ENCODE measurements around the gene CARS1.

Gene CARS1

DNA sequence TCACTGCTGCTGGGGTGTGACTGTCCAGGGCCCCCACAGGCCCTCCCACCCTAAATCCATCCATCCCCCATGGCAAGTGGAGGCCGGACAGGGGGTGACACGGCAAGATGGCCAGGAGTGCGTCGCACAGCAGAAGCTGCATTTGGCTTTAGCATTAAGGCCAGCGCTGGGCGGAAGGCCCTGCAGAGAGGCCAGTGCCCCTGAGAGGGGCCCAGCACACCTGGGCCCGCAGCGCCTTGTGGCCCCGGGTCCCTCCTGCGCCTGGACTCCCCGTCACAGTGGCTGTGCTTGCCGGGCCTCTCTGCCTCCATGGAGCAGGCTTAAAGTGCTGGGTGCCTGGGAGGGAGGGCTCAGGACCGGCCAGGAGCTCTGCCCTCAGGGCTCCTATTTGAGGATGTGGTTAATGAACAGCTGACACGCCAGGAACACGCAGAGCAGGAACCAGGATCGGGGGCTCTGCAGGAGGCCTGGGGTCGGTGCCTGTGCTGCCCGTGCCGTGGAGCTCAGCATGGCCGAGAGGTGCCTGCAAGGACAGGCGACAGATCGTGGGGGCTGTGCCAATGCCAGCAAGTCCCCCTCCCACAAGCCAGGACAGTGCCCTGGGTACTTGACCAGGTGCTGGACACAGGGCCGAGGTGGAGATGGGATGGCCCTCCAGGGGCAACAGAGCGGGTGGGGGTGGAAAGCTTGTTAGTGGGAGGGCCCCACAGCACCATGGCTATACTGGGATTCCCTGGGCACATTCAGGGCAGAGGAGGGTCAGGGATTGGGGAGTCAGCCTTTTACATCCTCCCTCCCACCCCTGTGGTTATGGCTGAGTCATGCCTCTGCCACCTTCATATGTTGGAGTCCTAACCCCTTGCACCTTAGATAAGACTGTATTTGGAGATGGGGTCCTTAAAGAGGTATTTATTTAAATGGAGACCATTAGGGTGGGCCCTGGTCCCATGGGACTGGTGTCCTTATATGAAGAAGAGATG is 30.9 kb upstream of the CARS1 start:
- TF ChIP-seq, protein P1, sequence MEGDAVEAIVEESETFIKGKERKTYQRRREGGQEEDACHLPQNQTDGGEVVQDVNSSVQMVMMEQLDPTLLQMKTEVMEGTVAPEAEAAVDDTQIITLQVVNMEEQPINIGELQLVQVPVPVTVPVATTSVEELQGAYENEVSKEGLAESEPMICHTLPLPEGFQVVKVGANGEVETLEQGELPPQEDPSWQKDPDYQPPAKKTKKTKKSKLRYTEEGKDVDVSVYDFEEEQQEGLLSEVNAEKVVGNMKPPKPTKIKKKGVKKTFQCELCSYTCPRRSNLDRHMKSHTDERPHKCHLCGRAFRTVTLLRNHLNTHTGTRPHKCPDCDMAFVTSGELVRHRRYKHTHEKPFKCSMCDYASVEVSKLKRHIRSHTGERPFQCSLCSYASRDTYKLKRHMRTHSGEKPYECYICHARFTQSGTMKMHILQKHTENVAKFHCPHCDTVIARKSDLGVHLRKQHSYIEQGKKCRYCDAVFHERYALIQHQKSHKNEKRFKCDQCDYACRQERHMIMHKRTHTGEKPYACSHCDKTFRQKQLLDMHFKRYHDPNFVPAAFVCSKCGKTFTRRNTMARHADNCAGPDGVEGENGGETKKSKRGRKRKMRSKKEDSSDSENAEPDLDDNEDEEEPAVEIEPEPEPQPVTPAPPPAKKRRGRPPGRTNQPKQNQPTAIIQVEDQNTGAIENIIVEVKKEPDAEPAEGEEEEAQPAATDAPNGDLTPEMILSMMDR (IDR thresholded peaks at IDR 0.05; ENCODE audit: low read depth, low read length), result no peak
- DNase-seq (ENCODE audit: low read depth in 2 of 2), result no peak
- no peak overlapping the region for H3K4me3 ChIP-seq (replicated peaks in 1 of 2; ENCODE audit: low read depth in 2 of 2, low read length in 2 of 2)

GRCh38 chr11:3087373-3087772 is 30.1 kb upstream of the CARS1 start:
- DNase-seq (ENCODE audit: low read depth in 2 of 2), result no peak
- TF ChIP-seq, protein P1 (IDR thresholded peaks at IDR 0.05; ENCODE audit: low read depth, low read length), result no peak
- H3K4me3 ChIP-seq (replicated peaks in 1 of 2; ENCODE audit: low read depth in 2 of 2, low read length in 2 of 2), result no peak overlapping the region

DNA sequence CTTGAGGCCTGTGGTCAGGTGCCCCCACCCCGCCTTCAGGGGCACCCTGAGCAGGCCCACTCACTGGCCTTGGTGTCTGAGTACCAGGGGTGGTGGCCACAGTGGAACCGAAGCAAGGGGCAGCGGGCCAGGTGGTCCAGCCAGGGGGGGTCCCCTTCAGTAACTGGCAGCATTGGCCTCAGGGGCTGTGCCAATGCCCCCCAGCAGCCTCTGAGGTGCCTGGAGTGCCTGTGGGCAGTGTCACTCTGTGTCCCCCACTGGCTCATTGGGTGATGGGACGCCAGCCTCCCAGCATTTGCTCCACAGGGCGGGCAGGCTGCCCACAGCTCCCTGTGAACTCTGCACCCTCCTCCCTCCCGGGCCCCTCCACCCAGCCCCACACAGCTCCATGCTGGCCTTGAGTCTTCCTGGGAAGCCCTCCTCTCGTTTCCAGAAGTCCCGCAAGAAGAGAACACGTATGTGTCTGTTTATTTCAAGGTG is 29.5 kb upstream of the CARS1 start:
- TF ChIP-seq, protein P1 (IDR thresholded peaks at IDR 0.05; ENCODE audit: low read depth, low read length), result no peak
- DNase-seq (ENCODE audit: low read depth in 2 of 2), result no peak
- H3K4me3 ChIP-seq (replicated peaks in 1 of 2; ENCODE audit: low read depth in 2 of 2, low read length in 2 of 2), result no peak overlapping the region

GRCh38 chr11:3086114-3086513 is 28.9 kb upstream of the CARS1 start:
- H3K4me3 ChIP-seq (replicated peaks in 1 of 2; ENCODE audit: low read depth in 2 of 2, low read length in 2 of 2), result no peak overlapping the region
- DNase-seq (ENCODE audit: low read depth in 2 of 2), result no peak
- TF ChIP-seq, protein P1 (IDR thresholded peaks at IDR 0.05; ENCODE audit: low read depth, low read length), result no peak

GRCh38 chr11:3085052-3085451 is 27.8 kb upstream of the CARS1 start:
- H3K4me3 ChIP-seq (replicated peaks in 1 of 2; ENCODE audit: low read depth in 2 of 2, low read length in 2 of 2), result no peak overlapping the region
- TF ChIP-seq, protein P1 (IDR thresholded peaks at IDR 0.05; ENCODE audit: low read depth, low read length), result no peak
- DNase-seq (ENCODE audit: low read depth in 2 of 2), result no peak

DNA sequence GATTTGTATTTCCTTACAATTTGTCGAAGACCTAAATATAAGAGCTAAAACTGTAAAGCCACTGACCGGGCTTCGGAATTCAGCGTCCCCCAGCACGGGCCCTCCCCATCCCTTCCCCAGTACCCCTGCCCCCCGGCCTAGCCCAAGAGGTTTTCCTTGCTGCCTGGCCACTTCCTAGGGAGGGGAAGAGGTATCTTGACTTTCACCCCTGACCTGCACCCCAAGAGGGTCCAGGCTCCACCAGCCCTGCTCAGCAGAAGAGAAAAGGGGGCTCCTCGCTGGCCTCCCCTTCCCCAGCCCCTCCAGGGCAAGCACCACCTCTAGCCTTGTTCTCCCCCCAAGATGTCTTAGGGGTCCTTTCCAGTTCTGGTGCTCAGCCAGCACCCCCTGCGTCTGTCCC is 26.1 kb upstream of the CARS1 start:
- no peak overlapping the region for H3K4me3 ChIP-seq (replicated peaks in 1 of 2; ENCODE audit: low read depth in 2 of 2, low read length in 2 of 2)
- no peak for DNase-seq (ENCODE audit: low read depth in 2 of 2)
- TF ChIP-seq, protein P1 (IDR thresholded peaks at IDR 0.05; ENCODE audit: low read depth, low read length), result no peak
